NCI-H69 (cell line): ENCODE data around the gene REXO5.
"Not testable (repeated sequence)": the region's sequence is repeated elsewhere in the genome, so short reads cannot be mapped to it uniquely, and the experiment has no call there.

ENCODE experiments used
- DNase-seq: peaks from one replicate; lab custom pipeline; 2025; lab: John Stamatoyannopoulos, UW

REXO5 gene

DNA sequence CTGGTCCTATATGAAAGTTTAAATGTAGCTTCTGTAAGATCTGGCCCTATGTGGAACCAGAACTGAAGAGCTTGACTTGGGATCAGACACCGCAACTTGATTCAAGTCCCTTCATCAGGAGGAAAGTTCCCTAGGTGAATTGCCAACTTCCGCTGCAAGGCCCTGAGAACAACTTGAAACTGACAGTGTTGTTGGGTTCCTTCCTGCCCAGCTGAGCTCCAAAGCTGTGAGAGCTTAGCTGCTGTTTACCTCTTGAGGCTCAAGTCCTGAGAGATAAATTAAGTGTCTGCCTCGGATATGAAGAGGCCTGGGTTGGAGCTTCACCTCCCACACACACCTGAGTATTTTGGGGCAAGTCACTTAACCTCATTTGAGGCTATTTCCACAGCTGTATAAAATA, 44.7 kb downstream of the REXO5 start:
- DNase-seq = no peak

DNA sequence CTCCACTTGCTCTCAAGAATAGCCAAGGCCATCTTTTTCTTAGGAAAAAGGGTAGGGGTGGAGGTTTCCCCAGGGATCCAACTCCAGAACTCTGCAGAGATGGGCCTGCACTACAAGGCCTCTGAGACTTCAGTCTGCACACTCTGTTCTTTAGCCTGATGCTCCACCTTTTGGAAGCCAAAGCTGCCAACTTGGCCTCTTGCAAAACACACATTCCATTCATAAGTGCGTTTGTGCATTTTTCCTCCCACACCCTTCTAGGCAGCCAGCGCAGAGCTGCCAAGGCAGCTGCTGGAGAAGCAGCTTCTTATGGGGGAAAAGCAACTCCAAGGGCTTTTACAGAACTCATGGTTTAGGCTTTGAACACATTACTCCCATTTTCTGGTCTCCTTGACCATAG, 45.3 kb downstream of the REXO5 start:
- no peak for DNase-seq

DNA sequence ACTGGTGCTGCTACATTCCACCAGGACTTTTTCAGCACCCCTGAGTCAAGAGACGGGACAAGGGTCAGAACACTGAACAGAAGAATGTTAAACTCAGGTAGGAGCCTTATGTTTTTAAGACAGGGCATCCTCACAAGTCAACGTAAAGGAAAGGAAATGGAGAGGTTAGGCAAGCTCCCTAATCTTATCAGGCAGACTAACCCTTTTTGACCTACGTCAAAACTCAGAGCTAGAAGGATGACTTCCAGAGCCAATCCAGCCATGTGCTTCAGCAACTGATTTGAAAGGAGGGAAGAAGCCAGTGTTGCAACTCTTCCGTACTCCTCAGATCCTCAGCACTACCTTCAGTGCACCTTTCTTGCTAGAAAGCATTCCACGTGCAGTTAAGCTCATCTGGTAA, 46.8 kb downstream of the REXO5 start:
- no peak for DNase-seq

DNA sequence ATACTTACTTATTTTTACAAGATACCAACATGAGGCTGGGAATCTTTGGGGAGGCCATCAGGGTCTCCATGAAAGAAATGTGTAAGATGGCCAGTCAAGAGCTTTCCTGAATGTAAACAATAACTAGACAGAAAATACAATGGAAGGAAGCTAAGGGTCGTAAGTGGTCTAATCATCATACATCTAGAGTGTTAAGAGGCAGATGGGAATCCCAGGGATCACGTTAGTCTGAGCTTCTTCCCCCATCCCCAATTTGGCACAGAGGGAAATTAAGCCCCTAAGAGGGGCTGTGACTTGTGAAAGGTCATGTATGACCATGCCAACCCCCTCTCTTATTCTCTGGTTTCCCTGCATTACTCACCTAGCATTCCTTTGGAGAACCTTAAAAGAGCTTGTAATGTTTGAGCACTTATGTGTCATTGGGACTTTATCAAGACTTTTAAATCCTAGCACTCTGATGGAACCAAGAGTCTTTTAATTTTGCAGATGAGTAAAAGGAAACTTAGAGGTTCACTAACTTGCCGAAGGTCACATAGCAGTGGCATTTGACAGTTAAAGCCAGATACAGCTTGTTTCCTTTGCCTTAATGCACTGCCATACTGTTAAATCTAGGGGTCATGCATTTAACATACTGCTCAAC, 47.8 kb downstream of the REXO5 start:
- no peak for DNase-seq

DNA sequence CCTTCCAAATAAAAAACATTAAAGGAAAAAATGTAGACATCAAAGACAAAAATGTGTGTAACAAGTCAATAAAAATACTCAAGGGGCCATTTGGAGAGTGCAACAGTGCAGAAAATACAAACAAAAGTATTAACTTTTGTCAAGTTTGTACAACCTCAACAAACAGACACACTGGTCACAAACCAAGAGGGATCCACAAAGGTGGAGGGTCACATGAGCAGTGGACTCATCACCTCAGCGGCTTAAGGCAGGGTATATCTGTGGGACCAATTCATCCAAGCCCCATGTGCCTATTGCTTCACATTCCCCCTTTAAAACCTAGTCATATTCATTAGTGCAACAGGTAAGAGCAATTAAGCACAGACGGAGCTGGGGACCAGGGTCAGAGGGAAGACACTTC, 48.6 kb downstream of the REXO5 start:
- DNase-seq = no peak

DNA sequence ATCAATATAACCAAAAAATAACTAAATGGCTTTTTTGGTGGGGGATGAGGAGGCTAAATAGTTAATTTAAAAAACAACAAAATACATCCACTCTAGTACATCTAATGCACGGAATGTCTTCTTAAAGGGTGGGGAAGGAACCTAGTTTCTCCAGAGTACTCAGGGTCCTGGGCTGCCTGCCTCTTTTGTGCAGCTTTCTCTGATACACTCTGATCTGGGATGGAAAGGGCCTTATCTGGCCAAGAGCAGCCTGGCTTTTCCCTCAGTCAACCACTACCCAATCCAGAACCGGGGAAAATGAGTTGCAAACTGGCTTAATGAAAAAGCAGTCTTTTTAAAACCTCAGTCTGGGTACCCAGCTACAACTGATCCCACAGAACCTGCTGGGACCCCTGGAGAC, 51.0 kb downstream of the REXO5 start:
- no peak for DNase-seq

DNA sequence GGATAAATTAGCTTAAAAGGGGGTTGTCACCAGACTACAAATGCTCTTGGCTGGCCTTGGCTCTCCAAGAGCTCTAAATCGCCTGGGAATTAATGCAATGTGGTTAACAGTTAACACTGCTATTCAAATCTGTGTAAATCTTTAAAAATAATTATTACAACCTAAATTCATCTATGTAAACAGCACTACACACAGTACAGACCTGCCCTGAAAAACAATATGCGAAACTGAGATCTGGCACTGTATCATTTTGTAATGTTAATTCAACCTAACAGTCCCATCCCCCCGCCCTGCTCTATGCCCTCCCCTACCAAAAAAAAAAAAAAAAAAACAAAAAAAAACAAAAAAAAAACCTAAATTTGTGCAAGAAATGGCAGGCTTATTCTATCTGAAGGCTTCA, 52.9 kb downstream of the REXO5 start:
- DNase-seq = no peak

DNA sequence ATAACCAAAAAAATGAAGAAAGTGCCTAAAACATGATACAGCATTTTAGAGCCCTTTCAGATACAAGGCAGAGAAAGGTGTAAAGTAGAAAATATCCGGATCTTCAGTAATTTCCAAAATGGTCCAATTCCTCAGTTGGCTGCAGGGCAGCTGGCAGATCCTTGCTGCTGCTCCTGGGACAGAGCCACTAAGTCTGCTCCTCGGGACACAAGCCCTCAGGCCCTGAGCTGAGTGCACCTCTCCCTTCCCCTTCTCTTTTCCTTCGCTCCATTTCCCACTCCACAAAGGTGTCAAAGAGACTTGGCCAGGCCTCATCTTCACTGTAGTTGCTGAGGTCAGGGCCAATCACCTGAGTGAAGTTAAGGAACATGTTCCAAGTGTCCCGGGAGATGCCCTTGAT, 53.4 kb downstream of the REXO5 start:
- no peak for DNase-seq

DNA sequence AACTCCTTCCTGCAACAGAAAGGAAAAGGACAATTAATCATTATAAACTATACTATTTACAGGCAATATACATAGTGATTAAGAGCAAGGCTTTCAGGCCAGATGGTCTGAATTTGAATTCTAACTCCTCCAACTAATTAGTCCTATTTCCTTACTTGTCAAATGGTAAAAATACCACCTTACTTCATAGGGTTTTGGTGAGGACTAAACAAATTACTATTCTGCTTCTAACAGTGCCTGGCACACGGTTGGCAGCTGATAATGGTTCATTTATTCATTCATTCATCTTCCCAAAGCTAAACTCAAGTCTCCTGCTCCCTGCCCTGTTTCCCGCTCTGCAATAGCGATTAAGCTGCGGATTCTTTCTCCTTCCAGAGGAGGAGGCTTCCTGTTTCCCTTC, 54.0 kb downstream of the REXO5 start:
- no peak for DNase-seq

DNA sequence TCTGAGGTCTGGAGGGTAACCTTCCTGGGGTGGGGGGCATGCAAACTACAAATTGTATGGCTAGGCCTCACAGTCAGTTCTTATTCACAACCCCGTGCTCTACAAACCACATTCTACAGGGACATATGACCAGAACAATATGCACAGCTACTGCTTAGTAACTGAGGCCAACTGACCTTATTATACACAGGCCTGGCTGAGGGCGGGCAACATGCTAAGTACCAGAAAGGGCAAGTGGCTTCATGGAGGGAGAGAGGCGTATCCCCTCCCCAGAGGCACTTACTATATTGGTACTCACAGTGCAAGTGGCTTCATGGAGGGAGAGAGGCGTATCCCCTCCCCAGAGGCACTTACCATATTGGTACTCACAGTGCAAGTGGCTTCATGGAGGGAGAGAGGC, 54.7 kb downstream of the REXO5 start:
- DNase-seq = not testable (repeated sequence)

DNA sequence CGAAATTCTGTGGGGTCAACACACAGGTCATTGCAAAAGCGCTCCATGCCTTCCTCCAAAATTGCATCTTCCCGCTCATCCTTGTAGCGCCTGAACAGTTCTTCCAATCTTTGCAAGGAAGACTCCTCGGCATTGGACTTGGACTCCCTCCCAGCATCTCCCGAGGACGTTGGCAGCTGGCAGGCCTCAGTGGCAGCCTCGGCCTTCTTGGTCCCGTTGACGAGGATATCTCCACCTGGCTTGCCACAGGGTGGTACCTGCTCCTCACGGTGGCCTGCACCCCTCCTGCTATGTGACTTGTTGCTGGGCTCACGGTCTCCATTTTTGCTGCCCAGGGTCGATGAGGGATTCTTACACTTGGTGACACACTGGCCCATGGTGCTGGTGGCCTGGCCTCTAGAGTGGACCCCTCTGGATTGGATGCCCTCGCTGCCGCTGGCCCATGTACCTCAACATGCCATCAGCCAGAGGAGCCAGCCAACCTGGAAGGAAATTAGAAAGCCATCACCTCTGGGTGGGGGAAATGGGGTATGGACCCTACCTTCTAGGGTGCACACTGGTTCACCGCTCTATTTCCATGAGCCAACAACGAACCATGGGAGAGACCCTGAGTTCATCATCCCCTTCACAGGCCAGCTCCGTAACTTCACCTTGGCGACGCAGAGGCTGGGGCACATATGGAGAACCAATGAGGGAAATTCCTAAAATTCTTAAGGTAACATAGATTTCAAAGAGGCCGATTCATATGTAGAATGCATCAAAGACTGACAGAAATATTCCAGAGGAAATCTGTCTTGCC, 56.0 kb downstream of the REXO5 start:
- DNase-seq = no peak

DNA sequence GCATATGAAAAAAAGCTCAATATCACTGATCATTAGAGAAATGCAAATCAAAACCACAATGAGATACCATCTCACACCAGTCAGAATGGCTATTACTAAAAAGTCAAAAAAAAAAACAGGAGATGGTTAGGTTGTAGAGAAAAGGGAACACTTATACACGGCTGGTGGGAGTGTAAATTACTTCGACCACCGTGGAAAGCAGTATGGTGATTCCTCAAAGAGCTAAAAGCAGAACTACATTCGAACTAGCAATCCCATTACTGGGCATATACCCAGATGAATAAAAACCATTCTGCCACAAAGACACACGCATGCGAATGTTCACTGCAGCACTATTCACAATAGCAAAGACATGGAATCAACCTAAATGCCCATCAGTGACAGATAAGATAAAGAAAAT, 58.0 kb downstream of the REXO5 start:
- not testable (repeated sequence) for DNase-seq

DNA sequence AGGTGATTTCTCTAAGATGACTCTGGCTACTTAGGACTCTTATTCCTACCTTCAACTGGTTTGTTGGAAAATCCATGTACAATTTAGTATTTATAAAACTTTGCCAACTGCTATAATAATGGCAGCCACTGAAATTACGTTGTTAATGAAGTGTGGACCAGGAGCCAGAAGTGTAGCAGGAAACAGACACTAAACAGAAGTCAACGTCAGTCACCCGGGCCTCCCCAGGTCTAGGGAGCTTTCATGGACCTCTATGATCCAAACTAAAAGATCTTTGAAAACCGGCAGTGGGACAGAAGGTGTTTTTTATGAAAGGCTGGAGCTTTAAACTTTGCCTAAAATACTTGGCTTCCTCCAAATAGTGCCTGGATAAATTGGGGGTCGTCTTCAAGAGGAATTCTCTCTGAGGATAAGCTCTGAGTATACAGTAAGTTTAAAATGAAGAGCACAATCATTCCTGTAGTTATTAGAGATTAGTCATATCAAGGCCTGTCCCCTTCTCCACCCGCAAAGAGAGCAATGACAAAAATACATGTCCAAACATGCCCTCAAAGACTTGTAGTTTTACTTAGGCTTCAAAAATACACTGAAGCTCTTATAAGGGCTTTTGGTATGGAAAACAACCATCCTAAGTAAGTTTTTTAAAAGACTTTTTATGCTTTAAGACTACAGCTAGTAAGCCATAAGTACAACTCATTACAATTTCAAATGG, 59.2 kb downstream of the REXO5 start:
- no peak for DNase-seq

DNA sequence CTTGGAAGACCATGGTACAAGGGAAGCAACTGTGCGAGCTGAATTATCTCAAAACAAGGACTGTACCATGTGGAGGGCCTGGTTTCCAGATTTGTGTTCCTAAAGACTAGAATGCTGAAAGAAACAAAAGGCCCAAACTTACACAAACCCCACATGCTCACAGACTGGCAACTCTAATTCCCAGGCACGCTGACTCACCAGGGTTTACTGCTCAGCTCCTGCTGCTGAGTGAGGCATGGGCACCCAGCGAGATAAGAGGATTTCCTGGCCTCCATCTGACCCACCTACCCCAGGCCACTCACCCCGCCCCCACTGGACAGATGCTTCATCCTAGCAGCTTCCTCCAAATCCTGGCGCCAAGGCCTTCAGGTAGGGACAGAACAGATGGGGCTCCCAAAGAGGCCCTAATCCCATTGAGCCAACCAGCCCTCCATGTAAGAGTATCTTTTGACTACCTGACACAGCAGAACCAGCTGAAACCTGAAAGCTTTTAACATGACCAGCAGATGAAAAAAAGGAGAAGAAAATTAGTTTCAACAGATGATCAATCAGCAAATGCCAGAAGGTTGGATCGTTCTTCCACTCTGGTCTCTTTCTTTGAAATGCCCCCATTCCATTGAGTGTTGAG, 59.9 kb downstream of the REXO5 start:
- DNase-seq = no peak

DNA sequence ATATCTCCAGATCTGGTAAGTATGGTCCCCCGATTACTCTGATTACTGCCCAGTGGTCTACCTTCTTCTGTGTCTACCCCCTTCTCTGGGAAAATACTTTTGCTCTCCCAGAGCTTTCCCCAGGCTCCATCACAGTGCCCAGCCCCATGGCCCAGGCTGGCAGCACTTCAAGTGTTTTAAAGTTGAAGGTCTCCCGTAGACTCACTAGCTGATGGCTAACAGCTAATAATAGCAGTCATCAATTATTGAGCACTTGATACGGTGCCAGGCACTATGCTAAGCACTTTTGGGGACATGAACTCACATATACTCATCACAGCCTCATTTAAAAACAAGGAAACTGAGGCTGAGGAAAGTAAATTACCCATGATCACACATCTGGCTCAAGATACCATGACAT, 60.5 kb downstream of the REXO5 start:
- no peak for DNase-seq

DNA sequence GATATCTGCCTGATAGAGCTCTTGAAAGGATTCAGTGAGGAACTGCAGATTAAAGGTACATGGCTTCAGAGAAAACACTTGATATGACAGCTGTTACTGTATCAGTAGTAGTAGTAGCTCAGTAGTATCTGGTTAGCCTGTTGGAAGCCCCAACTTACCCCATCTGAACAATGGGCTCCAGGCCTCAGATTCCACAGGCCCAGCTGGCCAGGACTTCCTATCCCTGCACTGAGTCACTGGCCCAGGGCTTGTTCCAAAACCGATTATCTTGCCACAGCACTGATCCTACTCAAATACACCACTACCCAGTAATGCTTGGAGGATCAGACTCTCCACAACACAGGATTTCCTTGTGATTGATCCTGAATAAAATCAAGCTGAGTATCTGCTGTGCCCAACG, 61.3 kb downstream of the REXO5 start:
- DNase-seq = no peak

DNA sequence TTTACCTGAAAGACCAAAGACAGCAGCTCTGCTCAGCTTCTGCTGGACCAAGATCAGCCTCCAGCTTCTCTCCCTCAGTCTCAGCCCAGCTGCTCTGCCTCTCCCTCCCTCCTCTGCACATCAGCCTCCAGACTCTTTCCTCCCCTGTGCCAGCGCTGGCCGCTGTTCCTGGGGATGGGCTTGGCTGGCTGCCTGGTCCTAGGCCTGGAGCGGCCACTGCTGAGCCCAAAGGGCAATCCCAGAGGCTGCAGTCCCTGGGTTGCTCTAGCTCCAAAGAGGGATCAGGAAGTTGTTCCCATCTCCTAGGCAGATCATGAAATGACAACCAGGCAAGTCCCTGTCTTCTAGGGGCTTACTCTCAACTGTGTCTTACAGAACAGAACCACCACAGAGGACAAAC, 62.6 kb downstream of the REXO5 start:
- DNase-seq = peak; percentile 38

DNA sequence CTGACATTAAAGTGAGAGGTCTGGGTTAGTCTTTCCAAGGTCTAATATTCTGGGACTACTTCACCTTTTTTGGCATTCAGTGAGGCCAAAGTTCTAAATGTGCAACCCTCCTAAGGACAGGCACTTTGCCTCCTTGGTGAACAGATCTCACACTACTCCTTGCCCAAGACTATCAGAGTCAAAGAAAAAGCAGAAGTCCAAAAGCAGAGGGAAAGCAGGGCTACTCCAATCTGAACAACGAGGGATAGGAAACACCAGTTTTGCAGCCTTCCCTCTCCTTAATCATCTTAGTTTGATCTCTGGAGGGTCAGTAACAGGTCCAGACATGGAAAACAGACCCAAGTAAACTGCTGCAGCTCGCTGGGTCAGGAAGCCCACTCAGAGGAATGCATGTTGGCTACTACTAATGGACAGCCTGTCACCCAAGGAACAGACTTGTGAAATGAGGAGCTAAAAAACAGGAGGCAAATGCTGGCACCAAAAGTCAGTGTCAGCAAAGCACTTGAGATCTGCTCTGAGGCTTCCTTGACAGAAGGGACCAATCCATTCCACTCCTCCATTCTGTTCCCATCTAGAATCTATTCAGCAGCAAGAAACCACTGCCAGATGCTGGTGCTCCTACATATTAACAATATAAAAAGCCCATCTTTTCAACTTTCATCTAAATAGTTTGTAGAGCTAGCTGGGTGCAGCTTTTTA, 63.9 kb downstream of the REXO5 start:
- DNase-seq = no peak

DNA sequence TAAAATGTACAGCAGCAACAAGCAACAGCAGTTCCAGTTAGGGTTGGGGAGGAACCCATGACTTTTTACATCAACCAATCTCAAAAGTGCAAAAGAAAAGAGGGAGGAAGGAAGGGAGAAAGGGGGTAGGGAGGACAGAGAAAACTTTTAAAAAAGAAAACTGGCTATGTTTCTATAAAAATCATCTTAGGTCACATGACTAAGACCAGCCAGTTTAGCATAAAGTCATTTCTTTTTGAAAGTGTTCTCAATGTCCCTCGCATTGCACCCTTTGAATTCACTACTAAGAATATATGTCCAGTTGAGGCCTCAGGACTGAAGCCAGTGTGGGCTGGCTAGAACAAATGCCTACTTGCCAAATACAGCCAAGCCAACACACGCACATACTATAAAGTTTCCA, 64.9 kb downstream of the REXO5 start:
- no peak for DNase-seq

DNA sequence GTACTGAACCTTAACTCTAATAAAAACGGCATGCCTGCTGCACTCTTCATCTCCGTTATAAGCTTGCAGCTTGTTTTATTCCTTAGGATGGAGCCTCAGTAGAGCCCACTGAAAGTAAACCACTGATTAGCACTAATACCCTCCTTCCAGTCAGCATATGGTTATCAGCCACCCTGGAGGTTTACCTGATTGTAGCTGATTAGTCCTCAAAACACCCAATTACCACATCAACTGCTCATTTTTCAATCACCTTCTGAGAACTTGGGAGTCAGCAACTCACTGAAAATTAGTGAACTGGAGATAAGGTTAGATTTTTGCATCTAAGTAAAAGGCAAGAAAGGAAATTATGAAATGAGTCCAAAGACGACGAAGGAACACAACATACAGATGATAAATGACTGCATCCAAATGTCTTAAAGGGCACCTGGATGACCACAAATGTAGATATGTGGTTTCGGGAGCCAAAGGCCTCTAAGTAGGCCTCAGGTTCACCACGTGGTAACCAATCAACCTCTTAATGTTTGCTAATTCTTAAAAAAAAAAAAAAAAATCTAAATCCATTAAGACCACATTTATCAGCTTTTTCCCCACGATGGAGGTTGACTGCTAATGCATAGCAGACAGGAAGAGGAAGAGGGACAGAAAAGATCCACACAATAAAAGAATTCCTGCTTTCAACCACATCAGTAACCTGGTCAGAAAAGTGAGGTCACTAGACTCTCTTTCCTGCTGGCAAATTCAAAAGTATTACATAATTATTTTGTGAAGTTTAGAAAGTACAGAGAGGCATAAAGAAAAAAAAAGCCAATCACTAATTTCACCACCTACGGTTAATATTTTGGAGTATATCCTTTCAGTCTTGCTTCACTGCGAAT, 65.9 kb downstream of the REXO5 start:
- DNase-seq = no peak

DNA sequence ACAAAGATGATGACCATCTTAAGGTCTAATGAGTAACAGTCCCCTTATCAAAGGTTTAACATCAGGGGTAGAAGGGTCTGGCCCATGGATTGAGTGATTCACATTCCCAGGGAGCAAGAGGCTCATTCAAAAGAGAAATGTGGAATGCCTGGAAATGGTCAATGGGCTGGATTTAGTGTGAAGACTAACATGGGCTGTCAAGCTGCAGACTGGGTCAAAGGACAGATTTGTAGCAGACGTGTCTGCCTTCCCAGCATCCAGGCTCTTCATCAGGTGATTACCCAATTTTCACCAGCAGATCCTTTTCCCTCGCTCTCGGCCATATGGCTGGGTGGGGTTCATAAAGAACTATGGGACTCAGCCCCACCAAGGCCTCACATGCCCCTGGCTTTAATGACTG, 67.0 kb downstream of the REXO5 start:
- no peak for DNase-seq
